ENCODE measurements around the gene RIPK1.

RIPK1 gene

GRCh38 chr6:3081960-3082359 lies 13.7 kb downstream of the RIPK1 start:
- Histone ChIP-seq H3K9me3 (ENCODE audit: control insufficient read depth, insufficient read depth, low read length) (peaks cover 51% of the 10 kb centered on the region), H3K9ac (ENCODE audit: low read depth, low read length) (no peak overlapping the region), H3K4me1 (ENCODE audit: insufficient read depth, low read length) (no peaks in the 10 kb centered on the region), H3K36me3 (ENCODE audit: insufficient read depth, low read length) (peaks cover 55% of the 10 kb centered on the region)

- H3K9ac ChIP-seq (ENCODE audit: low read depth, low read length), result no peak overlapping the region
- H3K36me3 ChIP-seq (ENCODE audit: insufficient read depth, low read length), result peaks cover 64% of the 10 kb centered on the region
- H3K9me3 ChIP-seq (ENCODE audit: control insufficient read depth, insufficient read depth, low read length), result peaks cover 76% of the 10 kb centered on the region
- H3K4me1 ChIP-seq (ENCODE audit: insufficient read depth, low read length), result no peaks in the 10 kb centered on the region
Measured at GRCh38 chr6:3085074-3085473, 16.8 kb downstream of the RIPK1 start.

GRCh38 chr6:3086282-3086946 lies 18.1 kb downstream of the RIPK1 start:
- Histone ChIP-seq H3K9ac (ENCODE audit: low read depth, low read length) (no peak overlapping the region), H3K9me3 (ENCODE audit: control insufficient read depth, insufficient read depth, low read length) (peaks cover 78% of the 10 kb centered on the region), H3K36me3 (ENCODE audit: insufficient read depth, low read length) (peaks cover 59% of the 10 kb centered on the region), H3K4me1 (ENCODE audit: insufficient read depth, low read length) (no peaks in the 10 kb centered on the region)

GRCh38 chr6:3088446-3088845 lies 20.2 kb downstream of the RIPK1 start:
- Histone ChIP-seq H3K9me3 (ENCODE audit: control insufficient read depth, insufficient read depth, low read length) (peaks cover 63% of the 10 kb centered on the region), H3K36me3 (ENCODE audit: insufficient read depth, low read length) (peaks cover 49% of the 10 kb centered on the region), H3K4me1 (ENCODE audit: insufficient read depth, low read length) (no peaks in the 10 kb centered on the region), H3K9ac (ENCODE audit: low read depth, low read length) (no peak overlapping the region)

GRCh38 chr6:3088968-3089367 lies 20.7 kb downstream of the RIPK1 start:
- H3K9me3 ChIP-seq (ENCODE audit: control insufficient read depth, insufficient read depth, low read length), result peaks cover 59% of the 10 kb centered on the region
- no peak overlapping the region for H3K9ac ChIP-seq (ENCODE audit: low read depth, low read length)
- H3K4me1 ChIP-seq (ENCODE audit: insufficient read depth, low read length), result no peaks in the 10 kb centered on the region
- H3K36me3 ChIP-seq (ENCODE audit: insufficient read depth, low read length), result peaks cover 44% of the 10 kb centered on the region

GRCh38 chr6:3090013-3090412 lies 21.7 kb downstream of the RIPK1 start:
- Histone ChIP-seq H3K4me1 (ENCODE audit: insufficient read depth, low read length) (no peaks in the 10 kb centered on the region), H3K9me3 (ENCODE audit: control insufficient read depth, insufficient read depth, low read length) (peaks cover 56% of the 10 kb centered on the region), H3K9ac (ENCODE audit: low read depth, low read length) (no peak overlapping the region), H3K36me3 (ENCODE audit: insufficient read depth, low read length) (peaks cover 38% of the 10 kb centered on the region)

GRCh38 chr6:3094815-3095214 lies 26.5 kb downstream of the RIPK1 start:
- Histone ChIP-seq H3K9me3 (ENCODE audit: control insufficient read depth, insufficient read depth, low read length) (peaks cover 31% of the 10 kb centered on the region), H3K36me3 (ENCODE audit: insufficient read depth, low read length) (peaks cover 14% of the 10 kb centered on the region; the same call in 1 of the 2 replicates), H3K9ac (ENCODE audit: low read depth, low read length) (no peak overlapping the region), H3K4me1 (ENCODE audit: insufficient read depth, low read length) (no peaks in the 10 kb centered on the region)

GRCh38 chr6:3102875-3103274 lies 34.6 kb downstream of the RIPK1 start:
- H3K9ac ChIP-seq (ENCODE audit: low read depth, low read length), result no peak overlapping the region
- H3K36me3 ChIP-seq (ENCODE audit: insufficient read depth, low read length), result no peaks in the 10 kb centered on the region
- H3K9me3 ChIP-seq (ENCODE audit: control insufficient read depth, insufficient read depth, low read length), result no peaks in the 10 kb centered on the region
- no peaks in the 10 kb centered on the region for H3K4me1 ChIP-seq (ENCODE audit: insufficient read depth, low read length)

- no peaks in the 10 kb centered on the region for H3K9me3 ChIP-seq (ENCODE audit: control insufficient read depth, insufficient read depth, low read length)
- H3K36me3 ChIP-seq (ENCODE audit: insufficient read depth, low read length), result 0 out of 2 replicates have a peak, but pooled peaks cover 9% of the 10 kb centered on the region
- H3K9ac ChIP-seq (ENCODE audit: low read depth, low read length), result no peak overlapping the region
- H3K4me1 ChIP-seq (ENCODE audit: insufficient read depth, low read length), result no peaks in the 10 kb centered on the region
Measured at GRCh38 chr6:3108746-3109414, 40.6 kb downstream of the RIPK1 start.

GRCh38 chr6:3109761-3110160 lies 41.5 kb downstream of the RIPK1 start:
- Histone ChIP-seq H3K36me3 (ENCODE audit: insufficient read depth, low read length) (0 out of 2 replicates have a peak, but pooled peaks cover 9% of the 10 kb centered on the region), H3K9ac (ENCODE audit: low read depth, low read length) (no peak overlapping the region), H3K9me3 (ENCODE audit: control insufficient read depth, insufficient read depth, low read length) (no peaks in the 10 kb centered on the region), H3K4me1 (ENCODE audit: insufficient read depth, low read length) (no peaks in the 10 kb centered on the region)

- H3K9ac ChIP-seq (ENCODE audit: low read depth, low read length), result no peak overlapping the region
- H3K36me3 ChIP-seq (ENCODE audit: insufficient read depth, low read length), result 0 out of 2 replicates have a peak, but pooled peaks cover 8% of the 10 kb centered on the region
- no peaks in the 10 kb centered on the region for H3K9me3 ChIP-seq (ENCODE audit: control insufficient read depth, insufficient read depth, low read length)
- no peaks in the 10 kb centered on the region for H3K4me1 ChIP-seq (ENCODE audit: insufficient read depth, low read length)
Measured at GRCh38 chr6:3114377-3114776, 46.1 kb downstream of the RIPK1 start.

- H3K9me3 ChIP-seq (ENCODE audit: control insufficient read depth, insufficient read depth, low read length), result no peaks in the 10 kb centered on the region
- H3K9ac ChIP-seq (ENCODE audit: low read depth, low read length), result peak overlapping the region; percentile 96
- 0 out of 2 replicates have a peak, but pooled peaks cover 1% of the 10 kb centered on the region for H3K36me3 ChIP-seq (ENCODE audit: insufficient read depth, low read length)
- no peaks in the 10 kb centered on the region for H3K4me1 ChIP-seq (ENCODE audit: insufficient read depth, low read length)
Measured at GRCh38 chr6:3117912-3118352, 49.6 kb downstream of the RIPK1 start.

GRCh38 chr6:3118353-3119039 lies 50.2 kb downstream of the RIPK1 start, which contains the start of gene BPHL:
Gene BPHL (plus strand): TSS chr6:3118711. CDS start chr6:3118741, 30 bp downstream.
- no peaks in the 10 kb centered on the region for H3K4me1 ChIP-seq (ENCODE audit: insufficient read depth, low read length)
- H3K9me3 ChIP-seq (ENCODE audit: control insufficient read depth, insufficient read depth, low read length), result no peaks in the 10 kb centered on the region
- H3K9ac ChIP-seq (ENCODE audit: low read depth, low read length), result peak within 1 kb of the TSS; percentile 96
- no peaks in the 10 kb centered on the region for H3K36me3 ChIP-seq (ENCODE audit: insufficient read depth, low read length)

GRCh38 chr6:3119040-3119723 lies 50.9 kb downstream of the RIPK1 start:
- H3K4me1 ChIP-seq (ENCODE audit: insufficient read depth, low read length), result no peaks in the 10 kb centered on the region
- H3K9me3 ChIP-seq (ENCODE audit: control insufficient read depth, insufficient read depth, low read length), result no peaks in the 10 kb centered on the region
- no peaks in the 10 kb centered on the region for H3K36me3 ChIP-seq (ENCODE audit: insufficient read depth, low read length)

More at GRCh38 chr6:3119040-3119723, 50.9 kb downstream of the RIPK1 start:
- peak overlapping the region; percentile 96 for H3K9ac ChIP-seq (ENCODE audit: low read depth, low read length)
